H9 (cell line): Measurements from ENCODE around the gene FCMR. TPM values are rescaled to one million over a fixed set of nuclear protein-coding genes. Genes with fewer than 3 reads are reported as not detected.

ENCODE experiments used
- DNase-seq: peaks from one replicate; pipeline ENCODE4 v3.0.0-alpha.2; 2017
- H2AFZ ChIP-seq: one replicate; pipeline ENCODE4 v1.6.1; 2013; ENCODE audit warnings: mild to moderate bottlenecking, low read length, control low read depth, moderate library complexity
- H2AK5ac ChIP-seq: 2 replicates; pipeline ENCODE4 v1.6.1; 2013; ENCODE audit warnings: low read length, control low read depth, mixed read lengths; ENCODE audit not compliant: insufficient read length
- H2BK120ac ChIP-seq: one replicate; pipeline ENCODE4 v1.6.1; 2013; ENCODE audit warnings: low read depth, mild to moderate bottlenecking, low read length, control low read depth, inconsistent platforms; ENCODE audit not compliant: poor library complexity, severe bottlenecking
- H2BK12ac ChIP-seq: 2 replicates; pipeline ENCODE4 v1.6.1; 2013; ENCODE audit warnings: low read length, control low read depth, mixed read lengths, low read depth; ENCODE audit not compliant: insufficient read length
- H2BK15ac ChIP-seq: 2 replicates; pipeline ENCODE4 v1.6.1; 2013; ENCODE audit warnings: low read depth, low read length, control low read depth
- H2BK20ac ChIP-seq: one replicate; pipeline ENCODE4 v1.6.1; 2013; ENCODE audit warnings: low read depth, mild to moderate bottlenecking, low read length, control low read depth, inconsistent platforms; ENCODE audit not compliant: poor library complexity, severe bottlenecking
- H2BK5ac ChIP-seq: 2 replicates; pipeline ENCODE4 v1.6.1; 2013; ENCODE audit warnings: low read length, control low read depth, mixed read lengths; ENCODE audit not compliant: insufficient read length
- H3K14ac ChIP-seq: 2 replicates; pipeline ENCODE4 v1.6.1; 2013; ENCODE audit warnings: low read length, control low read depth; ENCODE audit not compliant: insufficient read depth
- H3K18ac ChIP-seq: 2 replicates; pipeline ENCODE4 v1.6.1; 2013; ENCODE audit warnings: low read depth, mild to moderate bottlenecking, mixed read lengths, low read length, control low read depth; ENCODE audit not compliant: insufficient read length
- H3K23ac ChIP-seq: 2 replicates; pipeline ENCODE4 v1.6.1; 2013; ENCODE audit warnings: low read length, control low read depth, mixed read lengths, low read depth; ENCODE audit not compliant: insufficient read length
- H3K23me2 ChIP-seq: 2 replicates; pipeline ENCODE4 v1.6.1; 2013; ENCODE audit warnings: low read depth, mild to moderate bottlenecking, mixed read lengths, low read length, control low read depth; ENCODE audit not compliant: insufficient read length, poor library complexity, severe bottlenecking
- H3K27ac ChIP-seq: 2 replicates; pipeline ENCODE4 v1.5.1; 2013; ENCODE audit warnings: low read length, control low read depth, mixed read lengths, low read depth; ENCODE audit not compliant: insufficient read length
- H3K27me3 ChIP-seq: 2 replicates; pipeline ENCODE4 v1.6.1; 2013; ENCODE audit warnings: low read length, control low read depth, inconsistent platforms; ENCODE audit not compliant: insufficient read depth
- H3K4ac ChIP-seq: 2 replicates; pipeline ENCODE4 v1.6.1; 2013; ENCODE audit warnings: low read depth, mild to moderate bottlenecking, control low read depth, inconsistent platforms, low read length, moderate library complexity
- H3K4me1 ChIP-seq: 2 replicates; pipeline ENCODE4 v1.6.1; 2013; ENCODE audit warnings: low read length, control low read depth, inconsistent platforms; ENCODE audit not compliant: insufficient read depth
- H3K4me2 ChIP-seq: 2 replicates; pipeline ENCODE4 v1.6.1; 2013; ENCODE audit warnings: low read length, control low read depth, mixed read lengths; ENCODE audit not compliant: insufficient read length, insufficient read depth
- H3K56ac ChIP-seq: 2 replicates; pipeline ENCODE4 v1.6.1; 2013; ENCODE audit warnings: low read depth, mild to moderate bottlenecking, mixed read lengths, low read length, control low read depth; ENCODE audit not compliant: insufficient read length
- H3K79me1 ChIP-seq: 2 replicates; pipeline ENCODE4 v1.6.1; 2013; ENCODE audit warnings: low read depth, mild to moderate bottlenecking, moderate library complexity, low read length, control low read depth, inconsistent platforms; ENCODE audit not compliant: insufficient read depth, poor library complexity, severe bottlenecking
- H3K79me2 ChIP-seq: 2 replicates; pipeline ENCODE4 v1.6.1; 2013; ENCODE audit warnings: low read length, control low read depth, inconsistent platforms; ENCODE audit not compliant: insufficient read depth
- H3K9ac ChIP-seq: 2 replicates; pipeline ENCODE4 v1.6.1; 2013; ENCODE audit warnings: low read length, control low read depth, mixed read lengths; ENCODE audit not compliant: insufficient read length; ENCODE audit errors: extremely low read depth
- H3K9me3 ChIP-seq: one replicate; pipeline ENCODE4 v1.6.1; 2013; ENCODE audit warnings: low read depth, low read length, inconsistent platforms; ENCODE audit not compliant: control insufficient read depth
- H3T11ph ChIP-seq: one replicate; pipeline ENCODE4 v1.6.1; 2013; ENCODE audit warnings: mild to moderate bottlenecking, low read length, control low read depth, inconsistent platforms
- H4K20me1 ChIP-seq: one replicate; pipeline ENCODE4 v1.6.1; 2013; ENCODE audit not compliant: control insufficient read depth, insufficient read length, insufficient read depth
- H4K5ac ChIP-seq: 2 replicates; pipeline ENCODE4 v1.6.1; 2013; ENCODE audit warnings: low read depth, mild to moderate bottlenecking, mixed read lengths, low read length, control low read depth; ENCODE audit not compliant: insufficient read length
- H4K8ac ChIP-seq: replicated peaks from 2 replicates; pipeline ENCODE4 v1.6.1; 2013; ENCODE audit warnings: low read length, control low read depth, mixed read lengths, low read depth; ENCODE audit not compliant: insufficient read length
- H4K91ac ChIP-seq: 2 replicates; pipeline ENCODE4 v1.6.1; 2013; ENCODE audit warnings: low read depth, mild to moderate bottlenecking, moderate library complexity, mixed read lengths, low read length, control low read depth; ENCODE audit not compliant: insufficient read length
- H3K27ac Mint-ChIP-seq, 3 experiments: 2 replicates in 2 of 3; 3 replicates in 1 of 3; pipeline ENCODE4 v1.8.0; 2020 to 2021; ENCODE audit warnings: mixed read lengths in 3 of 3, mild to moderate bottlenecking in 1 of 3, moderate library complexity in 1 of 3
- H3K27me3 Mint-ChIP-seq: 2 replicates; pipeline ENCODE4 v1.8.0; 2021; ENCODE audit warnings: low read depth, mild to moderate bottlenecking, moderate library complexity, mixed read lengths
- H3K36me3 Mint-ChIP-seq, 3 experiments: 2 replicates in 2 of 3; 3 replicates in 1 of 3; pipeline ENCODE4 v1.8.0; 2020 to 2021; ENCODE audit warnings: low read depth in 3 of 3, mixed read lengths in 3 of 3; ENCODE audit not compliant: insufficient read depth in 1 of 3
- H3K4me1 Mint-ChIP-seq, 2 experiments: 2 replicates each; pipeline ENCODE4 v1.8.0; 2020; ENCODE audit warnings: mixed read lengths in 2 of 2
- H3K4me3 Mint-ChIP-seq, 2 experiments: 2 replicates in 1 of 2; 3 replicates in 1 of 2; pipeline ENCODE4 v1.8.0; 2020 to 2021; ENCODE audit warnings: mild to moderate bottlenecking in 2 of 2, mixed read lengths in 2 of 2, moderate library complexity in 1 of 2
- H3K9me3 Mint-ChIP-seq, 2 experiments: 2 replicates in 1 of 2; 3 replicates in 1 of 2; pipeline ENCODE4 v1.8.0; 2020; ENCODE audit warnings: mild to moderate bottlenecking in 2 of 2, mixed read lengths in 2 of 2, moderate library complexity in 1 of 2
- WGBS: extraction: QIAGEN DNeasy Blood & Tissue Kit; methylation state at CpG from one replicate; pipeline ENCODE4 v1.1.7; 2013; ENCODE audit warnings: missing lambda C conversion rate, low lambda C conversion rate, mixed read lengths; ENCODE audit not compliant: insufficient read length; ENCODE audit errors: extremely low coverage; 5-methylcytosine and 5-hydroxymethylcytosine counted together
- total RNA-seq: library from RNA; stranded (reverse); gene quantifications from 2 replicates; pipeline ENCODE4 v1.2.1, GENCODE V29; 2021
- TF ChIP-seq, protein P1 (sequence below): fragments of 200-600 bp; sonication (generic); conservative IDR thresholded peaks from 3 replicates; pipeline ENCODE4 v1.8.0; 2021; ENCODE audit warnings: antibody characterized with exemption, mild to moderate bottlenecking

The FCMR gene
- total RNA-seq, 1 experiment from 2014 or later = not detected

DNA sequence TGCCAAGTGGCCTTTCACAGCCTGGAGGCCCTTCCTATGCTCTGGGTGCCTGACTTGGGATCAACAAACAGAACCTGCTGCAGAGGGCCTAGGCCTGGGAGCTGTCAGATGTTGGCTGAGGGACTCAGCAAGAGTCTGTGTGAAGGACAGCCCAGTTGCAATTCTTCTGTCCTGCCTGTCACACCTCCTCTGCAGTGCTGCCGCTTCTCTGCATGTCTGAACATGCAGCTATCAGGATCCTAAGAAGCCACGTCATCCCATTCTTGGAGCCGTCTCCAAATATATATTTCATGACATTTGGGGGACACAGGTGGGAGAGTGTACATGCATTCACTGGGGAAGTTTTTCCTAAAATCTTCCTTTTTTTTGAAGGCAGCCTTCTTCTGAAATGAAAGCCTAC is 39.9 kb upstream of the FCMR start:
- DNase-seq = no peak
- H4K8ac ChIP-seq = no peak overlapping the region
- H4K5ac ChIP-seq = no peak overlapping the region
- no peak overlapping the region for H2BK15ac ChIP-seq
- Mint-ChIP-seq H3K4me1 (no peaks in the 10 kb centered on the region), H3K4me3 (no peak overlapping the region), H3K27me3 (peaks cover 2% of the 10 kb centered on the region), H3K27ac (no peak overlapping the region), H3K36me3 (no peaks in the 10 kb centered on the region; a peak in 1 of 7 replicates), H3K9me3 (no peaks in the 10 kb centered on the region)
- no peak overlapping the region for H2AFZ ChIP-seq
- H2AK5ac ChIP-seq = no peak overlapping the region
- no CpG with 5 or more reads among the region's 3 CpGs for WGBS
- no peaks in the 10 kb centered on the region for H3K4me1 ChIP-seq
- H4K91ac ChIP-seq = no peak overlapping the region
- H3K27ac ChIP-seq = no peak overlapping the region
- H3K4ac ChIP-seq = no peak overlapping the region
- no peak overlapping the region for H3K14ac ChIP-seq
- H3K79me2 ChIP-seq = no peaks in the 10 kb centered on the region
- H2BK12ac ChIP-seq = no peak overlapping the region
- TF ChIP-seq, protein P1, sequence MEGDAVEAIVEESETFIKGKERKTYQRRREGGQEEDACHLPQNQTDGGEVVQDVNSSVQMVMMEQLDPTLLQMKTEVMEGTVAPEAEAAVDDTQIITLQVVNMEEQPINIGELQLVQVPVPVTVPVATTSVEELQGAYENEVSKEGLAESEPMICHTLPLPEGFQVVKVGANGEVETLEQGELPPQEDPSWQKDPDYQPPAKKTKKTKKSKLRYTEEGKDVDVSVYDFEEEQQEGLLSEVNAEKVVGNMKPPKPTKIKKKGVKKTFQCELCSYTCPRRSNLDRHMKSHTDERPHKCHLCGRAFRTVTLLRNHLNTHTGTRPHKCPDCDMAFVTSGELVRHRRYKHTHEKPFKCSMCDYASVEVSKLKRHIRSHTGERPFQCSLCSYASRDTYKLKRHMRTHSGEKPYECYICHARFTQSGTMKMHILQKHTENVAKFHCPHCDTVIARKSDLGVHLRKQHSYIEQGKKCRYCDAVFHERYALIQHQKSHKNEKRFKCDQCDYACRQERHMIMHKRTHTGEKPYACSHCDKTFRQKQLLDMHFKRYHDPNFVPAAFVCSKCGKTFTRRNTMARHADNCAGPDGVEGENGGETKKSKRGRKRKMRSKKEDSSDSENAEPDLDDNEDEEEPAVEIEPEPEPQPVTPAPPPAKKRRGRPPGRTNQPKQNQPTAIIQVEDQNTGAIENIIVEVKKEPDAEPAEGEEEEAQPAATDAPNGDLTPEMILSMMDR = no peak
- H3K23me2 ChIP-seq = no peaks in the 10 kb centered on the region
- H3K27me3 ChIP-seq = no peaks in the 10 kb centered on the region
- no peaks in the 10 kb centered on the region for H3K9me3 ChIP-seq
- no peak overlapping the region for H3K4me2 ChIP-seq
- H3K18ac ChIP-seq = no peak overlapping the region
- no peak overlapping the region for H3K9ac ChIP-seq
- H2BK20ac ChIP-seq = no peak overlapping the region
- H3K56ac ChIP-seq = no peak overlapping the region
- H3K23ac ChIP-seq = no peak overlapping the region
- H4K20me1 ChIP-seq = no peaks in the 10 kb centered on the region
- no peaks in the 10 kb centered on the region for H3K79me1 ChIP-seq
- no peak overlapping the region for H2BK5ac ChIP-seq
- H2BK120ac ChIP-seq = no peak overlapping the region
- no peak overlapping the region for H3T11ph ChIP-seq
